Measurements from ENCODE around the gene PCSK5.

GRCh38 chr9:75907329-75907728 is 16.9 kb downstream of the PCSK5 start:
- TF ChIP-seq REST (IDR thresholded peaks at IDR 0.05; ENCODE audit: borderline replicate concordance) (no peak), SMC3 (conservative IDR thresholded peaks at IDR 0.05; ENCODE audit: poor library complexity) (no peak), POLR2AphosphoS5 (IDR thresholded peaks at IDR 0.05) (no peak)
- TF ChIP-seq, protein P1, sequence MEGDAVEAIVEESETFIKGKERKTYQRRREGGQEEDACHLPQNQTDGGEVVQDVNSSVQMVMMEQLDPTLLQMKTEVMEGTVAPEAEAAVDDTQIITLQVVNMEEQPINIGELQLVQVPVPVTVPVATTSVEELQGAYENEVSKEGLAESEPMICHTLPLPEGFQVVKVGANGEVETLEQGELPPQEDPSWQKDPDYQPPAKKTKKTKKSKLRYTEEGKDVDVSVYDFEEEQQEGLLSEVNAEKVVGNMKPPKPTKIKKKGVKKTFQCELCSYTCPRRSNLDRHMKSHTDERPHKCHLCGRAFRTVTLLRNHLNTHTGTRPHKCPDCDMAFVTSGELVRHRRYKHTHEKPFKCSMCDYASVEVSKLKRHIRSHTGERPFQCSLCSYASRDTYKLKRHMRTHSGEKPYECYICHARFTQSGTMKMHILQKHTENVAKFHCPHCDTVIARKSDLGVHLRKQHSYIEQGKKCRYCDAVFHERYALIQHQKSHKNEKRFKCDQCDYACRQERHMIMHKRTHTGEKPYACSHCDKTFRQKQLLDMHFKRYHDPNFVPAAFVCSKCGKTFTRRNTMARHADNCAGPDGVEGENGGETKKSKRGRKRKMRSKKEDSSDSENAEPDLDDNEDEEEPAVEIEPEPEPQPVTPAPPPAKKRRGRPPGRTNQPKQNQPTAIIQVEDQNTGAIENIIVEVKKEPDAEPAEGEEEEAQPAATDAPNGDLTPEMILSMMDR (IDR thresholded peaks at IDR 0.05; ENCODE audit: poor library complexity, severe bottlenecking), result no peak

All from neural cell (in vitro differentiated cells).